Epithelial cell of esophagus (primary cell): ENCODE measurements around the gene NEURL1.
A peak's percentile ranks its signal among the peaks of the same experiment; 100 is the strongest.

Experiments used
- DNase-seq: peaks from one replicate; pipeline ENCODE4 v3.0.0; 2010; ENCODE audit warnings: low read depth
- H3K4me3 ChIP-seq: 2 replicates; pipeline ENCODE4 v1.5.1; 2011; ENCODE audit warnings: mild to moderate bottlenecking, low read length, control low read depth
- TF ChIP-seq, protein P1 (sequence below): IDR thresholded peaks from 2 replicates; pipeline ENCODE4 v1.5.1; 2011; ENCODE audit warnings: low read depth, mild to moderate bottlenecking, low read length, control low read depth, inconsistent platforms; ENCODE audit not compliant: insufficient read depth; ENCODE audit errors: missing control alignments

NEURL1 gene

GRCh38 chr10:103564776-103565520 lies 71.4 kb downstream of the NEURL1 start:
- no peak overlapping the region for H3K4me3 ChIP-seq
- TF ChIP-seq, protein P1, sequence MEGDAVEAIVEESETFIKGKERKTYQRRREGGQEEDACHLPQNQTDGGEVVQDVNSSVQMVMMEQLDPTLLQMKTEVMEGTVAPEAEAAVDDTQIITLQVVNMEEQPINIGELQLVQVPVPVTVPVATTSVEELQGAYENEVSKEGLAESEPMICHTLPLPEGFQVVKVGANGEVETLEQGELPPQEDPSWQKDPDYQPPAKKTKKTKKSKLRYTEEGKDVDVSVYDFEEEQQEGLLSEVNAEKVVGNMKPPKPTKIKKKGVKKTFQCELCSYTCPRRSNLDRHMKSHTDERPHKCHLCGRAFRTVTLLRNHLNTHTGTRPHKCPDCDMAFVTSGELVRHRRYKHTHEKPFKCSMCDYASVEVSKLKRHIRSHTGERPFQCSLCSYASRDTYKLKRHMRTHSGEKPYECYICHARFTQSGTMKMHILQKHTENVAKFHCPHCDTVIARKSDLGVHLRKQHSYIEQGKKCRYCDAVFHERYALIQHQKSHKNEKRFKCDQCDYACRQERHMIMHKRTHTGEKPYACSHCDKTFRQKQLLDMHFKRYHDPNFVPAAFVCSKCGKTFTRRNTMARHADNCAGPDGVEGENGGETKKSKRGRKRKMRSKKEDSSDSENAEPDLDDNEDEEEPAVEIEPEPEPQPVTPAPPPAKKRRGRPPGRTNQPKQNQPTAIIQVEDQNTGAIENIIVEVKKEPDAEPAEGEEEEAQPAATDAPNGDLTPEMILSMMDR: peak; percentile 60
- DNase-seq: peak; percentile 20

- peak; percentile 72 for DNase-seq
- H3K4me3 ChIP-seq: no peak overlapping the region
- TF ChIP-seq, protein P1: no peak
These were observed 73.0 kb downstream of the NEURL1 start for GRCh38 chr10:103566536-103566935.

- DNase-seq: no peak
- no peak overlapping the region for H3K4me3 ChIP-seq
- TF ChIP-seq, protein P1: no peak
These were observed 75.0 kb downstream of the NEURL1 start for GRCh38 chr10:103568505-103568904.

DNA sequence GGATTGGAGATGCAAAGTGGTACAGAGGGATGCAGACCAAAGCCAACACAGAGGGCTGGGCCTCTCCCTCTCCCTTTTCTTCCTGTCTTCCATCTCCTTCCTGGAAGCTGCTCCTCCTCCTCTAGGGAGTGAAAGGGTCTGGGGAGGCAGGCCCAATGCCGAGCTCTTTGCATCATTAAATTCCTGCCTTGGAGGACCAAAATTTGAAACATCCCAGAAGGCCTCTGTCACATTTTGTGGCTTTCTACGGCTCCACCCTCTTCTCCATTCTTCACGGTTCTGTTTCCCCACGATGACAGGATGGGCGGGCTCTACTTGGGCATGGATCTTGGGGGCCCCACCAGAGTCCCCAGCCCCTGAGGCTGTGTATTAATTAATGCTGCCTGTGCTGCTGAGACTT lies 76.4 kb downstream of the NEURL1 start:
- TF ChIP-seq, protein P1: no peak
- no peak overlapping the region for H3K4me3 ChIP-seq
- DNase-seq: no peak

DNA sequence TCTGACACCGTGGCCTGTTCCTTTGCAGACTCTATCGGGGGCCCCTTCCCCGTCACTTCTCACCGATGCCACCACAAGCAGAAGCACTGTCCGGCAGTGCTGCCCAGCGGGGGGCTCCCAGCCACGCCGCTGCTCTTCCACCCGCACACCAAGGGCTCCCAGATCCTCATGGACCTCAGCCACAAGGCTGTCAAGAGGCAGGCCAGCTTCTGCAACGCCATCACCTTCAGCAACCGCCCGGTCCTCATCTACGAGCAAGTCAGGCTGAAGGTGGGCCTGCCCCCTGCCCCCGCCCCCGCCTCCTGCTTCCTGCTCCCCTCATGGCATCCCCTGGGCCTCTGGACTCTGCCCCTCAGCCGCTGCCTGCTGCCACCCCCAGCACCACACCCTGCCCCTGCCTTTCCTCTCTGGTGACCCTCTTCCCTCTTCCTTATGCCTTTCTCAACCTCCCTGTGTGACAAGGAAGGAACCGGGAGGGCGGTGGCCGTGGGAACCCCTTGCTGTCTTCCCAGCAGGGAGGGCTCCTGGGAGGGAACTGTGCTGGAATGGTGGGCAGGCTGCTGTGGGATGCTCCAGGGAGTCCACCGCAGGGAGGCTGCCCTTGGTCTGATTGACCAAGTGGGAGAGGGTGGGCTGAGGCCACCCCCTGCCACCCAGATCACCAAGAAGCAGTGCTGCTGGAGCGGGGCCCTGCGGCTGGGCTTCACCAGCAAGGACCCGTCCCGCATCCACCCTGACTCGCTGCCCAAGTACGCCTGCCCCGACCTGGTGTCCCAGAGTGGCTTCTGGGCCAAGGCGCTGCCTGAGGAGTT lies 77.5 kb downstream of the NEURL1 start:
- DNase-seq: no peak
- no peak overlapping the region for H3K4me3 ChIP-seq
- TF ChIP-seq, protein P1: no peak

DNA sequence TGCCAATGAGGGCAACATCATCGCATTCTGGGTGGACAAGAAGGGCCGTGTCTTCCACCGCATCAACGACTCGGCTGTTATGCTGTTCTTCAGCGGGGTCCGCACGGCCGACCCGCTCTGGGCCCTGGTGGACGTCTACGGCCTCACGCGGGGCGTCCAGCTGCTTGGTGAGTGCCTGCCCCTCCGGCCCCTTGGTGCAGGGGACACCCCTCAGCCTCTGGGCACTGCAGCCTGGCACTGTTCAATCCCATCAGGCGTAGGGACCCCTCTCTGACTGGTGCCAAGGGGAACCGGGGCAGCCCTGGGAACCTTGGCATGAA lies 78.1 kb downstream of the NEURL1 start:
- H3K4me3 ChIP-seq: no peak overlapping the region
- TF ChIP-seq, protein P1: no peak
- DNase-seq: no peak
